Heart left ventricle (tissue), 16 donors: Measurements from ENCODE around the gene EVC2. TPM values are rescaled to one million over a fixed set of nuclear protein-coding genes. Genes with fewer than 3 reads are reported as not detected.

ENCODE experiments used
- ATAC-seq, 4 donors: fragments of 200-7000 bp; cut with Tn5 transposase; one replicate each; pipeline ENCODE4 v1.9.1; 2020 to 2022; ENCODE audit warnings: moderate library complexity in 4 of 4, mild to moderate bottlenecking in 3 of 4, moderate number of reproducible peaks in 1 of 4
- DNase-seq, 5 donors: peaks; one replicate each; pipeline ENCODE4 v3.0.0-alpha.2; 2020
- H3K27ac ChIP-seq, 12 donors: fragments of 200-600 bp; sonication (generic) in 4 of 12; one replicate each; pipeline versions ENCODE4 v1.5.0 to v1.8.0; 2016 to 2022; ENCODE audit warnings: mild to moderate bottlenecking in 2 of 12
- H3K27me3 ChIP-seq, 9 donors: fragments of 200-600 bp; sonication (generic) in 2 of 9; one replicate each; pipeline versions ENCODE4 v1.5.1 to v1.8.0; 2016 to 2022; ENCODE audit warnings: mild to moderate bottlenecking in 3 of 9
- H3K36me3 ChIP-seq, 9 donors: fragments of 200-600 bp; sonication (generic) in 2 of 9; one replicate each; pipeline versions ENCODE4 v1.5.0 to v1.8.0; 2018 to 2022; ENCODE audit warnings: mild to moderate bottlenecking in 2 of 9
- H3K4me1 ChIP-seq, 12 donors: fragments of 200-600 bp; sonication (generic) in 4 of 12; one replicate each; pipeline versions ENCODE4 v1.5.0 to v1.8.0; 2016 to 2022; ENCODE audit warnings: mild to moderate bottlenecking in 3 of 12
- H3K4me3 ChIP-seq, 12 donors: fragments of 200-600 bp; sonication (generic) in 4 of 12; one replicate each; pipeline versions ENCODE4 v1.5.0 to v1.8.0; 2017 to 2022; ENCODE audit warnings: mild to moderate bottlenecking in 9 of 12, moderate library complexity in 4 of 12
- H3K9me3 ChIP-seq, 12 donors: fragments of 200-600 bp; sonication (generic) in 4 of 12; one replicate each; pipeline versions ENCODE4 v1.5.0 to v1.8.0; 2016 to 2022; ENCODE audit warnings: mild to moderate bottlenecking in 1 of 12
- POLR2A ChIP-seq, 2 donors: fragments of 450-650 bp; IDR thresholded peaks; one replicate each; pipeline ENCODE4 v1.6.1; 2017; ENCODE audit warnings: antibody characterized with exemption in 2 of 2, mild to moderate bottlenecking in 2 of 2, moderate library complexity in 2 of 2
- WGBS, 4 donors: extraction: QIAGEN DNeasy Blood & Tissue Kit in 2 of 4; methylation state at CpG; one replicate each; pipeline versions ENCODE4 v1.1.5 to v1.1.7; 2013 to 2018; 5-methylcytosine and 5-hydroxymethylcytosine counted together
- intact Hi-C, 10 donors: fragments of 100-400 bp; cut with DNase I; formaldehyde crosslinking; loops; one replicate each; pipeline versions ENCODE4 v1.11.1 to v1.14.2; 2022
- polyA plus RNA-seq, 2 donors: library from polyadenylated mRNA; stranded (reverse); fragments of 200-250 nt; gene quantifications; one replicate each; pipeline ENCODE4 v1.2.3, GENCODE V29; 2013
- total RNA-seq, 9 donors: library from RNA; depleted of rRNA in 2 of 9; stranded (reverse); fragments of >200 nt in 2 of 9; fragmentation: NEBNext Ultra II Directional in 3 of 9; extraction: Animal tissue kit (Norgen Biotek cat#: 25700) in 3 of 9; gene quantifications; one replicate each; pipeline versions ENCODE4 v1.1.0 to v1.2.4, GENCODE V29; 2016 to 2023
- TF ChIP-seq, protein P1 (sequence below), 12 donors: fragments of 200-600 bp; sonication (generic) in 4 of 12; IDR thresholded peaks; one replicate each; pipeline versions ENCODE4 v1.5.0 to v1.8.0; 2018 to 2022; ENCODE audit warnings: antibody characterized with exemption in 12 of 12, mild to moderate bottlenecking in 5 of 12
- donor health status: ischemic (EF 13 %, LVEDD 7.1; RV severe dilation, severe dysfunction).
- donor health status: healthy with polysubstance abuse.
- donor health status: DM: no; HTN: yes; CAD: no.
- donor health status: DM: no; HTN: no; CAD: no.
- donor health status: ischemic (EF 25% LVEDD 6.9; RV normal size, moderate dysfunction).
- donor health status: ischemic (EF 25% LVEDD 5.7; RV mildly dilated, moderate dysfunction).
- donor health status: healthy.
- donor health status: DM: yes; HTN: yes; CAD: no.
- donor health status: ischemic (EF 35%, LVEDD 5.7; RV mildly dilated, moderate dysfunction).
- donor health status: nonischemic (EF 11% LVEDD 7.7; RV severe dilation, severe dysfunction).
- donor health status: DM: yes; HTN: yes; CAD: no.
- donor health status: PGD.
- donor health status: ischemic (EF 29% LVEDD 5.4; RV normal size, mild dysfunction).
- donor health status: nonischemic (EF 23%, LVEDD 6.1; RV moderate dilation, normal function).

EVC2 gene
- total and polyA plus RNA-seq, 11 donors: 0.46 to 3.1 (median 0.95) TPM

GRCh38 chr4:5629542-5629941 is 78.8 kb downstream of the EVC2 start:
- H3K4me3 ChIP-seq: no peak overlapping the region
- H3K9me3 ChIP-seq: peaks cover 0 to 12% (median 0%) of the 10 kb centered on the region in 12 donors
- intact Hi-C loops: no loop called here
- WGBS, 4 donors: 65 to 90% (median 83%) methylated on average over 4 of the region's 4 CpGs
- no peaks in the 10 kb centered on the region for H3K4me1 ChIP-seq
- no peaks in the 10 kb centered on the region for H3K27me3 ChIP-seq
- no peak for DNase-seq
- TF ChIP-seq POLR2A (IDR thresholded peaks at IDR 0.05): no peak
- TF ChIP-seq, protein P1, sequence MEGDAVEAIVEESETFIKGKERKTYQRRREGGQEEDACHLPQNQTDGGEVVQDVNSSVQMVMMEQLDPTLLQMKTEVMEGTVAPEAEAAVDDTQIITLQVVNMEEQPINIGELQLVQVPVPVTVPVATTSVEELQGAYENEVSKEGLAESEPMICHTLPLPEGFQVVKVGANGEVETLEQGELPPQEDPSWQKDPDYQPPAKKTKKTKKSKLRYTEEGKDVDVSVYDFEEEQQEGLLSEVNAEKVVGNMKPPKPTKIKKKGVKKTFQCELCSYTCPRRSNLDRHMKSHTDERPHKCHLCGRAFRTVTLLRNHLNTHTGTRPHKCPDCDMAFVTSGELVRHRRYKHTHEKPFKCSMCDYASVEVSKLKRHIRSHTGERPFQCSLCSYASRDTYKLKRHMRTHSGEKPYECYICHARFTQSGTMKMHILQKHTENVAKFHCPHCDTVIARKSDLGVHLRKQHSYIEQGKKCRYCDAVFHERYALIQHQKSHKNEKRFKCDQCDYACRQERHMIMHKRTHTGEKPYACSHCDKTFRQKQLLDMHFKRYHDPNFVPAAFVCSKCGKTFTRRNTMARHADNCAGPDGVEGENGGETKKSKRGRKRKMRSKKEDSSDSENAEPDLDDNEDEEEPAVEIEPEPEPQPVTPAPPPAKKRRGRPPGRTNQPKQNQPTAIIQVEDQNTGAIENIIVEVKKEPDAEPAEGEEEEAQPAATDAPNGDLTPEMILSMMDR (IDR thresholded peaks at IDR 0.05): no peak
- ATAC-seq: no peak
- peaks cover 0 to 53% (median 4%) of the 10 kb centered on the region in 9 donors for H3K36me3 ChIP-seq
- no peak overlapping the region for H3K27ac ChIP-seq

- TF ChIP-seq POLR2A (IDR thresholded peaks at IDR 0.05): no peak
- TF ChIP-seq, protein P1 (IDR thresholded peaks at IDR 0.05): no peak
- intact Hi-C loops: no loop called here
- Histone ChIP-seq H3K27ac (no peak overlapping the region), H3K27me3 (no peaks in the 10 kb centered on the region), H3K4me1 (no peaks in the 10 kb centered on the region), H3K36me3 (peaks cover 0 to 74% (median 5%) of the 10 kb centered on the region in 9 donors), H3K9me3 (no peaks in the 10 kb centered on the region), H3K4me3 (no peak overlapping the region)
- 53 to 71% (median 60%) methylated on average over 2 of the region's 2 CpGs for WGBS, 4 donors
- no peak for ATAC-seq
- DNase-seq: no peak
Observed at GRCh38 chr4:5626913-5627312, 81.4 kb downstream of the EVC2 start.

- intact Hi-C loops: no loop called here
- no peak for TF ChIP-seq POLR2A (IDR thresholded peaks at IDR 0.05)
- TF ChIP-seq, protein P1 (IDR thresholded peaks at IDR 0.05): no peak
- Histone ChIP-seq H3K4me3 (no peak overlapping the region), H3K27ac (no peak overlapping the region), H3K4me1 (no peaks in the 10 kb centered on the region), H3K9me3 (no peaks in the 10 kb centered on the region), H3K36me3 (peaks cover 0 to 73% (median 5%) of the 10 kb centered on the region in 9 donors), H3K27me3 (no peaks in the 10 kb centered on the region)
- ATAC-seq (no peak), DNase-seq (no peak)
- WGBS, 4 donors: 95 to 96% (median 95%) methylated on average over 16 to 23 of the region's 23 CpGs
Observed at GRCh38 chr4:5622596-5622995, 85.8 kb downstream of the EVC2 start.

GRCh38 chr4:5619913-5620625 is 88.3 kb downstream of the EVC2 start:
- 79 to 85% (median 82%) methylated on average over 14 of the region's 14 CpGs for WGBS, 4 donors
- Histone ChIP-seq H3K27me3 (no peaks in the 10 kb centered on the region), H3K27ac (no peak overlapping the region), H3K9me3 (no peaks in the 10 kb centered on the region), H3K36me3 (peaks cover 0 to 76% (median 5%) of the 10 kb centered on the region in 9 donors), H3K4me3 (no peak overlapping the region), H3K4me1 (no peaks in the 10 kb centered on the region)
- no peak for TF ChIP-seq POLR2A (IDR thresholded peaks at IDR 0.05)
- TF ChIP-seq, protein P1 (IDR thresholded peaks at IDR 0.05): no peak
- ATAC-seq: no peak
- DNase-seq: no peak
- intact Hi-C loops: no loop called here
